ENCODE data around the gene CDH13. TPM values are rescaled to one million over a fixed set of nuclear protein-coding genes. Genes with fewer than 3 reads are reported as not detected.

The CDH13 gene
- polyA plus RNA-seq, 1 donor = 49.6 TPM

DNA sequence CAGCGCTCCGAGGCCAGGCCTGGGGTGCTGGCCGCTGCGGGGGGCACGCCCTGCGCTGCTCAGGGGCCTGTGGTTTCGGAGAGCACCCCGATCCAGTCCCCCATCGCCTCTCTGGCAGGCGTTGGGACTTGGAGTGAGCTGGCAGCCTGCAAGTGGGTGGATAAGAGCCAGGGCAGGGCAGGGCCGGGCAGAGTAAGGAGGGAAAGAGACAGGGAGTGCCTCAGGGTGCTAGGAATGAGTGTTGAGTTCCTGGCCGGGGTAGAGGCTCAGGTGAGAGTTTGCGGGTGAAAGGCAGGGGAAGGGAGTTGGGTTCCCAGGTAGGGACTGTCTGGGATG, 1.3 kb downstream of the CDH13 start:
- DNase-seq (ENCODE audit: low read depth) = no peak

- DNase-seq (ENCODE audit: low read depth) = no peak
These were observed 1.9 kb downstream of the CDH13 start for GRCh38 chr16:82628711-82629110.

DNA sequence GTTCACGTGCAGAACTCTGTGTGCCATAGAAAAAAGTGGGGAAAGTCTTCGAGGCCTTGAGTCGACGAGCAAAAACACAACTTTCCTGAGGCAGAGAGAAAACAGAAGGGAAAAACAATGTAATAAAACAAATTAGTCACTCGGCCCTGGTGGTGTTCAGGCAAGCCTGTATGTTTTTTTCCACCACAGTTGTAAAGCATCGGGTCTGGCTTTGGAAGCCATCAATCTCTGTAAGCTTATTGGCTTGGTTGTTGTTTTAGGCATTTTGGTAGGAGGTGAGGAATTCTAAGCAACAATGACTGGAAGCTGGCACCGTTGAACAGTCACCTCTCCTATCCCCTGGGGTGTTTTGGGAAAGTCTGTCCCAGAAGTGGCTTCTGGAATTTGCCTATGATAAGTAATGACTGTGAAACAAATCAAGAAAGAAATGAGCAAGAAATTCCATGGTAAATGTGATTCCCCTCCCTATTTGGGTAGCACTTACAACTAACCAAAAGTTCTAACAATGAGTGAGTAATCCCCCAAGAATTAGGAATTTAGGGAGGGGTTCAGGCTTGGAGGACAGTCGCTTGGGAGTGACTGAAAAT, 2.8 kb downstream of the CDH13 start:
- DNase-seq (ENCODE audit: low read depth) = no peak

DNA sequence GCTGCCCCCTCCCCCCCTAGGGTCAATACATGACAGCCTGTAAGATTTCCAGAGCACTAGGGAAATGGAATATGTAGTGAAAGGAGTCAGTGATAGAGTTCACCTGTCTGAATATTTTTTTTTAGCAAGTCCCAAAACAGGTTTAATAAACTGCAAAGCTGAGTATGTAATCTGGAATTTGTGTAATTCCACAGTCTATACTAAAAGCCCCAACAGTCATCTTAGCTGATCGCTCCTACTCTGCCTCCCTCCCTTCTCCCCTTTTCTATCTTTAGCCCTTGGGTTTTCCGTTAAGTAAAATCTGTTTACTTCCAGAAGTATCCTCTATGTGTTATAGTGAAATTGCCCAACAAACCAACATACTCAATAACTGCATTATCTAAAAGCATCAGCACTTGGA, 3.5 kb downstream of the CDH13 start:
- no peak for DNase-seq (ENCODE audit: low read depth)

- no peak for DNase-seq (ENCODE audit: low read depth)
These were observed 3.9 kb downstream of the CDH13 start for GRCh38 chr16:82630688-82631087.

DNA sequence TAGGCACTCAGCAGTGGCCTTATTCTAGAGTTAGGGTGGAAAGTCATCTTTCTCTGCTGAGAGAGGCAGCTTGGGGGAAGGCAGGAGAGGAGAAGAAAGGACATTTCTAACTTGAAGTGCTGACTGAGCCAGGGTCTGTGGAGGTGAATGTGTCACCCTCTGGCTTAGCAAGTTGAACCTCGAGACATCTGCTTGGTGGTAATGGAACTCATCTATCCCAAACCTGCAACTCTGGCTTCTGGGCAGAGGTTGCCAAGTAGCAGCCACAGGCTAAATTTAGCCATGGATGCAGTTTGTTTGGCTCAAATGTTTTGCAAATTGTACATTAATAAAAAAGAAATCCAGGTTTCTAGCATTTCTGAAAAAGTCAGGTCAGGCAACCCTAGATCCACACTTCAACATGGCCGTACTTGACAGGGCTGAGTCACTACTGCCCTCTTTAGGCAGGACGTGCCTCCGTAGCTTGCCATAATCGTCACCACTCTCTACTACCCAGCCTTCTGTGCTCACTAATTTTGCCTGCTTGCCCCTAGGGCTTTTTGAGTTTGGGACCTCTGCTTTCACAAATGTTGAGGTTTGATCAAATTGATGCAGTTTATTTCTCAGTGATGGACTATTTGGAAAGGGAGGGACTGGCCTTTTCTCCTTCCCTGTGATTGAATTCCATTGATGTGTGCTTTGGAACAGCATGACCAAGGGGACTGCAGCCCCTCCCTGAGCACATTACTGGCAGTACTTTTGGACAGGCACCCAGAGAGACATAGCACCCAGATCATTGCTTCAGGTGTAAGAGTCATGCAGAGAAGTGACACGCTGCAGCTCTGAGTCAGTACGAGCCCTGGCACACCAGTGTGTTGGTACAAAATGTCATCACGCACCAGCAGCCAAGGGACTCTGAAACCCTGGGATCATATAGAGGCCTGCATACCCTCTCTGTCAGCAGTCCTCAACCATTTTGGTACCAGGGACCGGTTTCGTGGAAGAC, 5.2 kb downstream of the CDH13 start:
- DNase-seq (ENCODE audit: low read depth) = no peak

- no peak for DNase-seq (ENCODE audit: low read depth)
These were observed 7.3 kb downstream of the CDH13 start for GRCh38 chr16:82633964-82634600.

DNA sequence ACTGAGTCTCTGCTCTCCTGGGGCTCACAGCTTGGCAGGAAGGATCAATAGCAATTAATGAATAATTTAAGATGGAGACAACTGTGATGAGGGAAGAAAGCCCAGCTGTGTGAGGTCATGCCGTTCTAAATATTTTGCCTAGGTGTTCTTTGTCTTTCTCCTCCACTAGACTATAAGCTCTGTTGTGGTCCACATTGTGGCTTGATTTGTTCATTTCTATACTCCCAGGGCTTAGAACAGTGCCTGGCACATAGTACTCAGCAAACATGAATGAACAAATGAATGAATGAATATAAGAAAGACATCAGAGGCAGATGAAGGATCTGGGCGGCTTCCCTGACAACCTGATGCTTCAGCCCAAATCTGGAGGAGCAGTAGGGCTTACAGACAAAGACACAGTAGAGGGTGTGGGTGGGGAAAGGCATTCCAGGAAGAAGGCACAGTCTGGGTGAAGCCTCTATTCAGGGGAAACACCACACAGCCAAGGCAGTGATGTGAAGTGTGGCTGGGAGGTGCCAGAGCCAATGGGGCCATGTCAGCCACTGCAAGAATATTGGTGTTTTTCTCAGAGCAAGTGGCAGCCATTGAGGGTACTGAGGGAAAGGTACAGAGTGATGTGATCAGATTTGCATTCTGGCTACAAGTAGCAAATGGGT, 8.3 kb downstream of the CDH13 start:
- no peak for DNase-seq (ENCODE audit: low read depth)

DNA sequence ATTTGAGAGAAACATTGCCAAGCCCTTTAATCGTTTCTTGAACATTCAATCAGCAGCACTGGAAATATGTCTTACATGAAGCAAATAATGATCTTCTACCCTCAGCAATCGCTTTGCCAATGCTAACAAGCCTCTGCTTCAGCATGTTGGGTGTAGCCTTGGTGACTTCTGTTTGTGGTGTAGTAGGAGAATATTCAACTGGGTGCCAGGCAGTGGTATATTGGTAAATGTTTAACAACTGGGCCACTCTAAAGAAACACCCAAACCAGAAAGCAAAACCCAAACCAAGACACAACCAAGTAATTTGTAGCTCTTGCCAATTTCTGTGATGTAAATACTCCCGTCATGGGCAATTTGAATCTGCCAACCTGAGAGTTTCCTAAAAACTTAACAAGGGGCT, 9.7 kb downstream of the CDH13 start:
- no peak for DNase-seq (ENCODE audit: low read depth)

GRCh38 chr16:82636958-82637357, 10.2 kb downstream of the CDH13 start:
- DNase-seq (ENCODE audit: low read depth) = no peak

DNA sequence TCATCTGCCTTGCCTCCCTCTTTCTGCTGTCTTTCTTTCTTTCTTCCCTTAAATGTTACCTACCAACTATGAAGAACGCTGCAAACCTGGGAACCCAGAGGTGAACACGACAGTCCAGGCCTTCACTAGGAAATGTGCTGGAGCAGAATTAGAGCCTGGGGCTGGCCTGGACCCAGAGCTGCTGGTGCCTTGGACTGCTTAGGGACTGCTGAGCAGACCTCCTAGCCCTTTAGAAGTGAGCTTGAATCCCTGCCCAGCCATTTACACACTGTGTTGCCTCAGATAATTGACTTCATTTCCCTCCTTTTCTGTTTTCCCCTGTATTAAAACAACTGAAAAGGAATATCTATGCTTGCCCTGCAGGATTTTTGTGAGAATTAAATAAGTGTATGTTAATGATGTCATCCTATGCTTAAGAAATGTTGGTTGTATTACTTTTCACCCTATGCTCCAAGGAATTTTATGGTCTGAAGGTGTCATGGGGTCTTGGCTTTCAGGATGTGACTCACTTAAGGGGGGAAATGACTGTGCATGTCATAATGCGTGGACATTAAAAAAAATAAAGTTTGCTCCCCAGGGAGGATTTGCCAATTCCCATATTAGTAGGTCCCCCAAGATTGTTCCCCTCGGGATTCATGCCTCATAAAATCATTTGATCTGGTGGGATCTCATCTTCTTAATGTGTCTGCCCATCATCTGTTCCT, 11.5 kb downstream of the CDH13 start:
- DNase-seq (ENCODE audit: low read depth) = no peak

- DNase-seq (ENCODE audit: low read depth) = no peak
These were observed 12.5 kb downstream of the CDH13 start for GRCh38 chr16:82639263-82639662.

GRCh38 chr16:82639666-82640336, 13.0 kb downstream of the CDH13 start:
- no peak for DNase-seq (ENCODE audit: low read depth)

GRCh38 chr16:82641336-82641984, 14.7 kb downstream of the CDH13 start:
- DNase-seq (ENCODE audit: low read depth) = no peak

DNA sequence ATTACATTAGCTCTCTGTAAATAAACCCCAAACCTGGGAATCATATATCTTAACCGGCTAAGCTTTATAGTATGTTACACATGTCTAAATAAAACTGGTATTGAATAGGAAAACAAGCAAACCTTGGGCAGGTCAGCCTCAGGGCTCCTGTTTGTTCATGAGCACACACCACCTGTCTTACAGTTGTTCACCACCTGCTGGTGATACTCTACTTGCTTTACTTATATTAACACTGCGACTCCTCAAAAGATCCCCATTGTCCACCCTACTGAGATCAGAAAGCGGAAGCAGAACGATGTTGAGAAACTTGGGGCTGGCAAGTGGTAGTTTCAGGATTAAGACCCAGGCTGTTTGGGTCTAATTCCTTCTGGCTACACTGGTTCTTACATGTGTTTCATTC, 16.4 kb downstream of the CDH13 start:
- no peak for DNase-seq (ENCODE audit: low read depth)

DNA sequence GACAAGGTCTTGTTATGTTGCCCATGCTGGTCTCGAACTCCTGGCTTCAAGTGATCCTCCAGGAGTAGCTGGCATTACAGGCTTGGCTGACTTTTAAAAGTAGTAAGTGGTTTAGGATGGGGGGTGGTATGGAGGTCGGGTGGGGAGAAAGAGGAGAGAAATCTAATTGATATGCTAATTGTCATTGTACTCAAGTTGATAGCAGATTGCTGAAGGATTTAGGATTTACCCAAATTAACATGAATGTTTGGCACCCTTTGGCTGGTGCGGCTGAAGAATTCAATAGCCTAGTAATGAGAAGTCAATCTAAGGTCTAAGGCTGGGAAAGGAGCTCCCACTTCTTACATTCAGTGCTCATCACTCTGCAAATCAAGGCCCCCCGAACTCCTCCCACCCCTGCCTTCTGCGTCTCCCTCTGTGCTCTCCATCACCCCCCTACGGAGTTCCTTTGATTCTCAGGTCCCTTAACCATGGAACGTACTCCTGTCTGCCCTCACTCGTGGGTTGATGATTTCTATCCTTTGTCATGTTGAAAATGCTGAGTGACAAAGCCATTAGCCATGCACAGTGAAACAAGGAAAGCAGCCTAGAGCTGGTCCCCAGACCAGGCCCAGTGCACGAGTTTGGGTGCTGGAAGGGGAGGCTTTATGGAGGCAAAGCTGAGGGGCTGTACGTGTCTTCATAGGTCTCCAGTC, 17.3 kb downstream of the CDH13 start:
- DNase-seq (ENCODE audit: low read depth) = no peak

GRCh38 chr16:82646504-82646903, 19.7 kb downstream of the CDH13 start:
- DNase-seq (ENCODE audit: low read depth) = no peak

- DNase-seq (ENCODE audit: low read depth) = no peak
These were observed 23.0 kb downstream of the CDH13 start for GRCh38 chr16:82649766-82650165.

DNA sequence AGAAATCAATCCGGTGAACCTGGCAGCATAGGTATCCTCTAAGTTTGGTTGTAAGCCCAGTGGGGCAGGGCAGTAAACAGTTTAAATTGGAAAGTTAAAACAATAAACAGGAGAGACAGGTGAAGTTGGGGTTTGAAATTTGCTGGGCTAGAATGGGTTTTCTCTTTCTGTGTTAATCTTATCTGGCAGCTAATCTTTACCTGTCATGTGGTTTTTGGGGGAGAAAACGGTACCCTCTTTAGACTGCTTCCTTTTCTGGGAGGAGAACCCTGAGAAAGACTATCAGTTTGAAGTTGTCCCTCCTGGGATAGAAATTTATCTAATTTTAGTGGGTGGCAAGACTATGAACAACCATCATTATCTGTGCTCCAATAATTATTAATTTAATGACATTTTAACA, 24.0 kb downstream of the CDH13 start:
- no peak for DNase-seq (ENCODE audit: low read depth)

Data from forelimb muscle (tissue), 1 donor.